Measurements from ENCODE around the gene KCNA1.

Gene KCNA1

GRCh38 chr12:4959381-4959780, 49.7 kb downstream of the KCNA1 start:
- Histone ChIP-seq H3K4me2 (ENCODE audit: low read depth, low read length, poor library complexity, severe bottlenecking) (no peak overlapping the region), H2AFZ (ENCODE audit: low read length) (no peak overlapping the region), H3K27me3 (ENCODE audit: insufficient read depth, low read length, poor library complexity, severe bottlenecking) (no peaks in the 10 kb centered on the region), H3K4me1 (ENCODE audit: insufficient read depth, low read length, poor library complexity, severe bottlenecking) (no peaks in the 10 kb centered on the region), H3K79me2 (ENCODE audit: insufficient read depth, low read length) (no peaks in the 10 kb centered on the region), H4K20me1 (ENCODE audit: insufficient read depth, low read length, poor library complexity, severe bottlenecking) (no peaks in the 10 kb centered on the region), H3K4me3 (ENCODE audit: low read length, poor library complexity, severe bottlenecking) (no peak overlapping the region), H3K9ac (ENCODE audit: low read depth, low read length, poor library complexity, severe bottlenecking) (no peak overlapping the region), H3K9me3 (ENCODE audit: insufficient read depth, low read depth, low read length) (no peaks in the 10 kb centered on the region), H3K36me3 (ENCODE audit: insufficient read depth, low read length) (no peaks in the 10 kb centered on the region), H3K9me2 (replicated peaks; ENCODE audit: low read depth, low read length) (no peaks in the 10 kb centered on the region), H3F3A (ENCODE audit: low read depth) (no peaks in the 10 kb centered on the region)
- TF ChIP-seq CTCF (conservative IDR thresholded peaks at IDR 0.05; ENCODE audit: low read length) = no peak
- TF ChIP-seq EZH2phosphoT487 (IDR thresholded peaks at IDR 0.05; ENCODE audit: borderline replicate concordance) = no peak

- no peak overlapping the region for H3K9ac ChIP-seq (ENCODE audit: low read depth, low read length, poor library complexity, severe bottlenecking)
- no peak overlapping the region for H3K4me3 ChIP-seq (ENCODE audit: low read length, poor library complexity, severe bottlenecking)
- no peak overlapping the region for H3K4me2 ChIP-seq (ENCODE audit: low read depth, low read length, poor library complexity, severe bottlenecking)
- H4K20me1 ChIP-seq (ENCODE audit: insufficient read depth, low read length, poor library complexity, severe bottlenecking) = no peaks in the 10 kb centered on the region
- H3K9me3 ChIP-seq (ENCODE audit: insufficient read depth, low read depth, low read length) = no peaks in the 10 kb centered on the region
- no peaks in the 10 kb centered on the region for H3K27me3 ChIP-seq (ENCODE audit: insufficient read depth, low read length, poor library complexity, severe bottlenecking)
- no peaks in the 10 kb centered on the region for H3K36me3 ChIP-seq (ENCODE audit: insufficient read depth, low read length)
- no peaks in the 10 kb centered on the region for H3K9me2 ChIP-seq (replicated peaks; ENCODE audit: low read depth, low read length)
- H3K4me1 ChIP-seq (ENCODE audit: insufficient read depth, low read length, poor library complexity, severe bottlenecking) = no peaks in the 10 kb centered on the region
- H3F3A ChIP-seq (ENCODE audit: low read depth) = no peaks in the 10 kb centered on the region
- H3K79me2 ChIP-seq (ENCODE audit: insufficient read depth, low read length) = no peaks in the 10 kb centered on the region
- no peak overlapping the region for H2AFZ ChIP-seq (ENCODE audit: low read length)
- TF ChIP-seq CTCF (conservative IDR thresholded peaks at IDR 0.05; ENCODE audit: low read length) (no peak), EZH2phosphoT487 (IDR thresholded peaks at IDR 0.05; ENCODE audit: borderline replicate concordance) (no peak)
Observed at GRCh38 chr12:4960030-4960429, 50.3 kb downstream of the KCNA1 start.

- no peak overlapping the region for H2AFZ ChIP-seq (ENCODE audit: low read length)
- H3K9ac ChIP-seq (ENCODE audit: low read depth, low read length, poor library complexity, severe bottlenecking) = no peak overlapping the region
- no peaks in the 10 kb centered on the region for H3K4me1 ChIP-seq (ENCODE audit: insufficient read depth, low read length, poor library complexity, severe bottlenecking)
- H3K4me3 ChIP-seq (ENCODE audit: low read length, poor library complexity, severe bottlenecking) = no peak overlapping the region
- no peaks in the 10 kb centered on the region for H3K27me3 ChIP-seq (ENCODE audit: insufficient read depth, low read length, poor library complexity, severe bottlenecking)
- no peaks in the 10 kb centered on the region for H3K9me2 ChIP-seq (replicated peaks; ENCODE audit: low read depth, low read length)
- H3K36me3 ChIP-seq (ENCODE audit: insufficient read depth, low read length) = no peaks in the 10 kb centered on the region
- no peaks in the 10 kb centered on the region for H4K20me1 ChIP-seq (ENCODE audit: insufficient read depth, low read length, poor library complexity, severe bottlenecking)
- no peaks in the 10 kb centered on the region for H3K9me3 ChIP-seq (ENCODE audit: insufficient read depth, low read depth, low read length)
- no peaks in the 10 kb centered on the region for H3F3A ChIP-seq (ENCODE audit: low read depth)
- H3K4me2 ChIP-seq (ENCODE audit: low read depth, low read length, poor library complexity, severe bottlenecking) = no peak overlapping the region
- no peak for TF ChIP-seq CTCF (conservative IDR thresholded peaks at IDR 0.05; ENCODE audit: low read length)
- no peak for TF ChIP-seq EZH2phosphoT487 (IDR thresholded peaks at IDR 0.05; ENCODE audit: borderline replicate concordance)
- no peaks in the 10 kb centered on the region for H3K79me2 ChIP-seq (ENCODE audit: insufficient read depth, low read length)
Observed at GRCh38 chr12:4960547-4960946, 50.8 kb downstream of the KCNA1 start.

Data from Loucy (cell line).